ENCODE data around the gene HS3ST4. TPM values are rescaled to one million over a fixed set of nuclear protein-coding genes. Genes with fewer than 3 reads are reported as not detected.
"Not testable (repeated sequence)": the region's sequence is repeated elsewhere in the genome, so short reads cannot be mapped to it uniquely, and the experiment has no call there.

The HS3ST4 gene
- total RNA-seq, 4 donors from 2014 or later: 0.49 to 1.4 (median 0.64) TPM; not detected in 1

- H3K27ac ChIP-seq: no peak overlapping the region
- no peaks in the 10 kb centered on the region for H3K27me3 ChIP-seq
- 50% methylated on average over 10 of the region's 10 CpGs for WGBS
- H3K4me3 ChIP-seq: no peak overlapping the region
- TF ChIP-seq CTCF (IDR thresholded peaks at IDR 0.05) (no peak), POLR2AphosphoS5 (IDR thresholded peaks at IDR 0.05) (no peak), EP300 (IDR thresholded peaks at IDR 0.05) (no peak), POLR2A (IDR thresholded peaks at IDR 0.05) (no peak)
- no peaks in the 10 kb centered on the region for H3K36me3 ChIP-seq
- H3K9me3 ChIP-seq: no peaks in the 10 kb centered on the region
- H3K4me1 ChIP-seq: no peaks in the 10 kb centered on the region
- no peak for DNase-seq (ENCODE audit: low spot score in 2 of 2)
Measured at GRCh38 chr16:26078716-26079355, 387.1 kb downstream of the HS3ST4 start.

DNA sequence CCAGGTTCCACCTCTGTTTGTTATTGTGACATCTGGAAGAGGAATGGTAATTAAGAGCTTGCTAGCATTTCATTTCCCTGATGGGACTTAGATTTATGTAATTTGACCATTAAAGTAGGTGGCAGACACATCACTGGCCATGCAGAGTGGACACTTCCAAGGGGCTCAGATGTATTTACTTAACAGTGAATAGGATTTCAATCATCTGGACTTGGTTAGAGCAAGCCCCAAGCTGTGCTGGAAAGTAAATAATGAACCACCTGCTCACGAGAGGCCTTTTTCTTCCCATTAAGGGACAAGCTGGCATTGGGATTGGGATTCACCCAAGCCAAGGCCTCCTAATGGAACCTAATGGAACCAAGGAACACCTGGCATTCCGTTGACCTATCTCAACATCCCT, 395.3 kb downstream of the HS3ST4 start:
- DNase-seq (ENCODE audit: low spot score in 2 of 2): no peak

DNA sequence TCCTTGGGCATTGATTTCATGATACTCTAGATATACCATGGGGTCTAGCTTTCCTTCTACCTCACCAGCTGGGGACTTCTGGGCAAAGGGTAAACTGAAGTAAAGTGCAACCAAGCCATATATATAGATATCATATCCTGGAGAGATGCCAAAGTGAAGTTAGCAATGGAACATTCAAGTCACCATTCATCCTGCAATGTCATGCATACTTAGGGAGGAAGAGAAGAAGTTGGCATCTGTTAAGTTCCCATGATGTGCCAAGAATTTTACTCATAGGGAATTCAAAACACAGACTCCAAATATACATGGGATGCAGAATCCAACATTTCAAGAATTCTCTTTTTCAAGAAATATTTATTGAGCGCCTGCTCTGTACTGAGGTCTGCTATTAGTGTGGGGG, 399.8 kb downstream of the HS3ST4 start:
- 94% methylated on average over 1 of the region's 1 CpG for WGBS
- Histone ChIP-seq H3K4me1 (no peaks in the 10 kb centered on the region), H3K27me3 (no peaks in the 10 kb centered on the region), H3K9me3 (no peaks in the 10 kb centered on the region), H3K27ac (no peak overlapping the region), H3K36me3 (no peaks in the 10 kb centered on the region), H3K4me3 (no peak overlapping the region)
- no peak for TF ChIP-seq POLR2AphosphoS5 (IDR thresholded peaks at IDR 0.05)
- no peak for TF ChIP-seq CTCF (IDR thresholded peaks at IDR 0.05)
- no peak for TF ChIP-seq EP300 (IDR thresholded peaks at IDR 0.05)
- TF ChIP-seq POLR2A (IDR thresholded peaks at IDR 0.05): no peak
- DNase-seq (ENCODE audit: low spot score in 2 of 2): no peak

More for the DNA sequence above, 395.3 kb downstream of the HS3ST4 start:
- no peak overlapping the region for H3K4me3 ChIP-seq
- H3K36me3 ChIP-seq: no peaks in the 10 kb centered on the region
- 73% methylated on average over 2 of the region's 2 CpGs for WGBS
- no peak overlapping the region for H3K27ac ChIP-seq
- no peaks in the 10 kb centered on the region for H3K27me3 ChIP-seq
- no peaks in the 10 kb centered on the region for H3K4me1 ChIP-seq
- TF ChIP-seq EP300 (IDR thresholded peaks at IDR 0.05) (no peak), POLR2AphosphoS5 (IDR thresholded peaks at IDR 0.05) (no peak)
- H3K9me3 ChIP-seq: no peaks in the 10 kb centered on the region

DNA sequence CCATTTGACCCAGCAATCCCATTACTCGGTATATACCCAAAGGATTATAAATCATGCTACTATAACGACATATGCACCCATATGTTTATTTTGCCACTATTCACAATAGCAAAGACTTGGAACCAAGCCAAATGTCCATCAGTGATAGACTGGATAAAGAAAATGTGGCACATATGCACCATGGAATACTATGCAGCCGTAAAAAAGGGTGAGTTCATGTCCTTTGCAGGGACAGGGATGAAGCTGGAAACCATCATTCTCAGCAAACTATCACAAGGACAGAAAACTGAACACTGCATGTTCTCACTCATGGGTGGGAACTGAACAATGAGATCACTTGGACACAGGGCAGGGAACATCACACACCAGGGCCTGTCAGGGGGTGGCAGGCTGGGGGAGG, 406.4 kb downstream of the HS3ST4 start:
- H3K4me3 ChIP-seq; H3K27me3 ChIP-seq; H3K4me1 ChIP-seq; H3K9me3 ChIP-seq; DNase-seq (ENCODE audit: low spot score in 2 of 2); H3K27ac ChIP-seq; H3K36me3 ChIP-seq: not testable (repeated sequence)
- 94% methylated on average over 3 of the region's 3 CpGs for WGBS

GRCh38 chr16:26102369-26102768, 410.6 kb downstream of the HS3ST4 start:
- Histone ChIP-seq H3K9me3 (no peaks in the 10 kb centered on the region), H3K27ac (no peak overlapping the region), H3K27me3 (no peaks in the 10 kb centered on the region), H3K4me1 (no peaks in the 10 kb centered on the region), H3K36me3 (no peaks in the 10 kb centered on the region), H3K4me3 (no peak overlapping the region)
- WGBS: 83% methylated on average over 6 of the region's 6 CpGs
- no peak for TF ChIP-seq CTCF (IDR thresholded peaks at IDR 0.05)
- no peak for TF ChIP-seq EP300 (IDR thresholded peaks at IDR 0.05)
- no peak for TF ChIP-seq POLR2A (IDR thresholded peaks at IDR 0.05)
- TF ChIP-seq POLR2AphosphoS5 (IDR thresholded peaks at IDR 0.05): no peak
- DNase-seq (ENCODE audit: low spot score in 2 of 2): no peak

GRCh38 chr16:26108836-26109505, 417.2 kb downstream of the HS3ST4 start:
- no peak for DNase-seq (ENCODE audit: low spot score in 2 of 2)
- H3K27me3 ChIP-seq: no peaks in the 10 kb centered on the region
- 61% methylated on average over 13 of the region's 13 CpGs for WGBS

More at GRCh38 chr16:26108836-26109505, 417.2 kb downstream of the HS3ST4 start:
- Histone ChIP-seq H3K9me3 (no peaks in the 10 kb centered on the region), H3K36me3 (no peaks in the 10 kb centered on the region), H3K4me3 (no peak overlapping the region), H3K27ac (no peak overlapping the region), H3K4me1 (no peaks in the 10 kb centered on the region)
- TF ChIP-seq CTCF (IDR thresholded peaks at IDR 0.05): no peak

Data from suprapubic skin (tissue), 4 donors.